GM21717 (cell line): Measurements from ENCODE around the gene IGFBP6.

Experiments
- ATAC-seq: cut with Tn5 transposase; IDR thresholded peaks from one replicate; pipeline ENCODE4 v1.9.1; 2021; ENCODE audit warnings: mild to moderate bottlenecking, moderate library complexity; ENCODE audit not compliant: unreplicated experiment

IGFBP6 gene

GRCh38 chr12:53115891-53116648 is 18.6 kb downstream of the IGFBP6 start:
- ATAC-seq, result no peak

- no peak for ATAC-seq
Measured at GRCh38 chr12:53118751-53119300, 21.4 kb downstream of the IGFBP6 start.

- no peak for ATAC-seq
Measured at GRCh38 chr12:53120685-53121525, 23.4 kb downstream of the IGFBP6 start.

GRCh38 chr12:53122961-53123468 is 25.5 kb downstream of the IGFBP6 start:
- no peak for ATAC-seq

GRCh38 chr12:53123578-53124351 is 26.3 kb downstream of the IGFBP6 start:
- ATAC-seq, result no peak

- no peak for ATAC-seq
Measured at GRCh38 chr12:53124352-53124723, 26.9 kb downstream of the IGFBP6 start.

- ATAC-seq, result no peak
Measured at GRCh38 chr12:53127169-53127568, 29.7 kb downstream of the IGFBP6 start.

GRCh38 chr12:53128780-53129569 is 31.5 kb downstream of the IGFBP6 start:
- ATAC-seq, result no peak

GRCh38 chr12:53131844-53132243 is 34.4 kb downstream of the IGFBP6 start:
- no peak for ATAC-seq

GRCh38 chr12:53133722-53134121 is 36.3 kb downstream of the IGFBP6 start:
- no peak for ATAC-seq

GRCh38 chr12:53143355-53143754 is 45.9 kb downstream of the IGFBP6 start:
- ATAC-seq, result no peak

GRCh38 chr12:53145383-53146260 is 48.2 kb downstream of the IGFBP6 start:
- ATAC-seq, result no peak

- ATAC-seq, result no peak
Measured at GRCh38 chr12:53147181-53147580, 49.7 kb downstream of the IGFBP6 start.

GRCh38 chr12:53147653-53148052 is 50.2 kb downstream of the IGFBP6 start:
- no peak for ATAC-seq

GRCh38 chr12:53151039-53151438 is 53.6 kb downstream of the IGFBP6 start:
- ATAC-seq, result no peak
